Kidney glomerular epithelial cell (primary cell): ENCODE results near the gene CLTB.
"Not testable (repeated sequence)": the region's sequence is repeated elsewhere in the genome, so short reads cannot be mapped to it uniquely, and the experiment has no call there.

Source experiments
- DNase-seq: peaks from one replicate; lab custom pipeline; 2025; lab: John Stamatoyannopoulos, UW

CLTB gene

DNA sequence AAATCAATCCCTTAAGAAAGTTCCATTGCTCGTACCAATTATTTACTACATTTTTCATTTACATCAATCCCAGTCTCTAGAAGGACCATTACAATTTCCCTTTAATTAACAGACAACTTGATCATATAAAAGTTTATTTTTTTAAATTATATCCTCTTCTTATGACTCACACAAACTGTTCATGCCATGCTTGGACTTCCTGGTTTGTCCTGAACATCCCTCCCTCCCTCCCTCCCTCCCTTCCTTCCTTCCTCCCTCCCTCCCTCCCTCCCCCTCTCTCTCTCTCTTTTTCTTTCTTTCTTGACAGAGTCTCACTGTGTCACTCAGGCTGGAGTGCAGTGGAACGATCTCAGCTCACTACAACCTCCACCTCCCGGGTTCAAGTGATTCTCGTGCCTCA lies 11.6 kb upstream of the CLTB start:
- no peak for DNase-seq

DNA sequence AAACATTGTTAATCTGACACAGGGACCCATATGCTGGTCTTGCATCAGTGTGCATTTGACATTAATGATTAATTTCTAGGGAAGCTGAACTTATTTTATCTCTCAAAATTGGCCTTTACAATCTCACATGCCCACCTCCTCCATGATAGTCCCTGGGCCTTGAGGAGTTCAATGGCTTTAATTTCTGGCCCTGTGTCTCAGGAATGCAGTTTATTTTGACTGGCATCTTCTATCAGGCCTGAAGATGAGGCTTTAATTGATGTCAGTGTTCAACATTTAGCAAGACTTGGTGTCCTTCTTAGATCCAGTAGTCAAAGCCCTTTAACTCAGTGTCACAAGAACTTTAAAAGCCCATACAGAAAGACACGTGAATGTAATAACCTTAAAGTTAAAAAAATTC lies 10.5 kb upstream of the CLTB start:
- DNase-seq: no peak

DNA sequence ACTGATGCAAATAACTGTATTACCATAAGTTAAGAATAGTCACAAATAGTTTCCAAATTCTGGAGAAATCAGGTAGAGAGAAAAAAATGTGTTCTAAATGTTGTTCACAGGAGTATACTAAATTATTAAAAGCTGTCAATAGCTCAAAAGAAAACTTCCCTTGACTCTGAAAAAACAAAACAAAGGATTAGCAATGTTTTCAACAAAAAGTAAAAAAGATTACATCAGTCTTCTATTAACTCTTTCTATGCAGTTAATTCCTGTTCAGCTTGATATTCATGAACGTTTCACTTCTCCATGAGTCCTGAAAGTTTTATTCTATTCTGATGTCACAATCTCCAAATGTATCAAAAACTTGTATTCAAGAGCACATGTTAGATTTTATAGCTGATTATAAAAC lies 9.5 kb upstream of the CLTB start:
- no peak for DNase-seq

DNA sequence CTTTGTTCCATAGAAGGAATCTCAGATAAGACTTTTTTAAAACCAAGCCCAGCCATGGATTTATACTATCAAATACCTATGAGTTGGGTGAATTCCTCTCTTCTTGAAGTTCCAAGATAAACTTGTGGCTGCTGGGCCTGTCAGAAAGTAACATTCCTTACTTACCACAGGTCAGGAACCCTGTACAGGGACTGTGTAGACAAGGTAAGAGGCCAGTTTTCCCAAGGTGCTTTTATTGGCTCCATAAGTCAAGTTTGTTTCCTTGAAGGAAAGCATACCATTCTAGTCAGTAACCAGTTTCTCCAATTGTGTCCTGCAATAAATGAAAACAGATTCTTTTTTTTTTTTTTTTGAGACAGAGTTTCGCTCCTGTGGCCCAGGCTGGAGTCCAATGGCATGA lies 8.8 kb upstream of the CLTB start:
- DNase-seq: peak; percentile 71

DNA sequence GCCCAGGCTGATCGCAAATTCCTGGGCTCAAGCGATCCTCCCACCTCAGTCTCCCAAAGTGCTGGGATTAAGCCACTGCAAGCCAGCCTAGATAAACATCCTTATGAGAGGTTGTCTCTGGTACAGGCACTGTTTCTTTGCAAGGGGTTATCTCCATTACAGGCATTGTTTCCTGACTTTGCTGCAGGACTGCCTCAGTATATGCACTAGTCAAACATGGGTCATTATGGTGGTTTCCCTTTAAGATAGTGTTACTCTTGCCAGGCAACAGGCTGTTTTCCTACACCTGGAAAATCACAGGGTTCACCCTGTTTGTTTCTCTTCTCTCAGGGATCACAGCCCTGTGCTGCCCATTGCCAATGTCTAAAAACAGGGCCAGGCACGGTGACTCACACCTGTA lies 7.8 kb upstream of the CLTB start:
- DNase-seq: no peak

DNA sequence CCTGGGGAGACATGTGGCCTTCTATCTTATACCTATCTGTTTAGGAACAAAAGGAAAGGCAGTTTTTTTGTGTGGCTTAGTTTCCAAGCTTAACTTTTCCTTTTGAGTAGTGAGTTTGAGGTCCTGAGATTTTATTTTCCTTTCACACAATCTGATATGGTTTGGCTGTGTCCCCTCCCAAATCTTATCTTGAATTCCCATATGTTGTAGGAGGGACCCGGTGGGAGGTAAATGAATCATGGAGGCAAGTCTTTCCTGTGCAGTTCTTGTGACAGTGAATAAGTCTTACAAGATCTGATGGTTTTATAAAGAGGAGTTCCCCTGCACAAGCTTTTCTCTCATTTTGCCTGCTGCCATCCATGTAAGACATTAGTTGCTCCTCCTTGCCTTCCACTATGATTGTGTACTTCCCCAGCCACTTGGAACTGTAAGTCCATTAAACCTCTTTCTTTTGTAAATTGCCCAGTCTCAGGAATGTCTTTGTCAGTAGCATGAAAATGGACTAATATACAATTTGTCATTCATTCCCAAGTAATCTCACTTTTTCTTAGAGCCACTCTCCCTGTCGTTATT lies 4.7 kb upstream of the CLTB start:
- no peak for DNase-seq

DNA sequence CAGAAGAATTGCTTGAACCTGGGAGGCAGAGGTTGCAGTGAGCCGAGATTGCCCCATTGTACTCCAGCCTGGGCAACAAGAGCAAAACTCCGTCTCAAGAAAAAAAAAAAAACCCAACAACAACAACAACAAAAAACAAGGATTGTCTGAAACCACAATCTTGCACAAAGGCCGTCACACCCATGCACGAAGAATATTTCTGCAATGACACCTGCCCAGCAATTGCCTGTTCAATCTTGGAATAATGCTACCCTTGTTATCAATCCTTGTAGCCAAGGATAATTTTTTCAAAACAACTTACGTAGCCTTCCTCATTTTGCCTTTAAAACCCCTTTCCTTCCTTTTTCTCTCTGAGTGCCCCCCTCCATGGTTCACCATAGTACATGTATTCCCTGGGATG lies 3.7 kb upstream of the CLTB start:
- DNase-seq: no peak

DNA sequence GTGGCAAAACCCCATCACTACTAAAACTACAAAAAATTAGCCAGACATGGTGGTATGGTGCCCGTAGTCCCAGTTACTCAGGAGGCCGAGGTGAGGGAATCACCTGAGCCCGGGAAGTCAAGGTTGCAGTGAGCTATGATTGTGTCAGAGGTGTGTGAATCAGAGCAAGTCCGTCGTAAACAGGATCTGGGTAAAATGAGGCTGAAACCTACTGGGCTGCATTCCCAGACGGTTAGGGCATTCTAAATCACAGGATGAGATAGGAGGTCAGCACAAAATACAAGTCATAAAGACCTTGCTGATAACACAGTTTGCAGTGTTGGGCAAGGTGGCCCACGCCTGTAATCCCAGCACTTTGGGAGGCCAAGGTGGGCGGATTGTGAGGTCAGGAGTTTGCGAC lies 1.9 kb upstream of the CLTB start:
- DNase-seq: no peak

DNA sequence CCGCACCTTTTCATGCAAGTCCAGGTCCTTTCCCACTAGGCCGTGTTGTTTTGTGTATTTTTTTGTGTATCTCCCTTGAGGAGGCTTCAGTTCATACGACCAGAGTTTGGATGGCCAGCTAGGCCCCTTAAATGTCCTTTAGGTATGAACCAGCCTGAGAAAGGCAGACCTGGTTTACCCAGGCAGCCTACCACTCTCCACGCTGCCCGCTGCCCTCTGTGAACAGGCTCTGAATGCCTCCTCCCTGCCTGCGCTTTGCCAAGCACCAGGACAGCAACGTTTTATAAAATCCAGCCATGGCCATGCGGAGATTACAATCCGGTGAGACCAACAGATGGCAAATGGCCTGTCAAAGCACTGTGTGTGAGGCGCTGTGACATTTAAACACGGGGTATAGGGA lies 626 bp upstream of the CLTB start:
- DNase-seq: no peak

DNA sequence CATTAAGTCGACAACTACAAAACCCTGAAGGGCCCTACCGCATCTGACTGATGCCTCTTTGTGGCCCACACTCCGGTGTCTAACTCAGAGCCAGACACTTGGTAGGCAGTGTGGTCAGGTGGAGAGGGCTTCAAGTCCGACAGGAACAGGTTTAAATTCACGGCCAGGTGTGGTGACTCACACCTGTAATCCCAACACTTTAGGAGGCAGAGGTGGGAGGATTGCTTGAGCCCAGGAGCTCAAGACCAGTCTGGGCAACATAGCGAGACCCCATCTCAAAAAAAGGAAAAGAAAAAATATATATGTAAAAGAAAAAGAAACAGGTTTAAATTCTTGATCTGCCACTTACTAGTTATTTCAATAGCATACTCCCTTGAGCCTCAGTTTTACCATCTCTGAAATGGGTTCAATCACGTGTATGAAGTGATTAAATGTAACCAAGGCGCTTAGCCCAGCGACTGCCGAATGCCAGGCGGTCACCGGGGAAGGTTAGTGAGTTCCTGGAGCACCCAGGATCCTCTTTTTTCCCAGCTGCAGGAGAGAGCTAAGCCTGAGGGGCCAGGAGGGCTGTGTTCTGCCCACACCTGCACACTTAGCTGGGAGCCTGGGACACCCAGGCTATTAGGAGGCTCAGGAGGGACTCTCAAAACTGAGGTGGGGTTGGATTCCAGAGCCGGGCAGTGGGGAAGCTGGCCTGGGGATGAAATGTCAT lies 943 bp downstream of the CLTB start:
- no peak for DNase-seq

DNA sequence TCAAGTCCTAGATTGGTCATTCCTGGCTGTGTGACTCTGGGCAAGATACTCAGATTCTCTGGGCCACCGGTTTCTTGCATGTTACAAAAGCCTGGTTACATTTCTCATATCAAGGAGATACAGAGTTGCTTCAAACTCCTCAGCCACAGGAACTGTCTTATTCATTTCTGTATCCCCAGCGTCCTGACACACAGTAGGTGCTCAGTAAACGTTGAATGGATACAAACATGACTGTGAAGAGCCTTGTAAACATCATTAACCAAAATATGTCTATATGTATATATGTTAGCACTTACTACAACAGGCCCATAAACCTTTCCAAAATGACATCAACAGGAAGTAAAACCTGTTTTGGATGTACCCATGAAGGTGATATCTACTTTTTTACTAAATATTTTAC lies 1.6 kb downstream of the CLTB start:
- no peak for DNase-seq

DNA sequence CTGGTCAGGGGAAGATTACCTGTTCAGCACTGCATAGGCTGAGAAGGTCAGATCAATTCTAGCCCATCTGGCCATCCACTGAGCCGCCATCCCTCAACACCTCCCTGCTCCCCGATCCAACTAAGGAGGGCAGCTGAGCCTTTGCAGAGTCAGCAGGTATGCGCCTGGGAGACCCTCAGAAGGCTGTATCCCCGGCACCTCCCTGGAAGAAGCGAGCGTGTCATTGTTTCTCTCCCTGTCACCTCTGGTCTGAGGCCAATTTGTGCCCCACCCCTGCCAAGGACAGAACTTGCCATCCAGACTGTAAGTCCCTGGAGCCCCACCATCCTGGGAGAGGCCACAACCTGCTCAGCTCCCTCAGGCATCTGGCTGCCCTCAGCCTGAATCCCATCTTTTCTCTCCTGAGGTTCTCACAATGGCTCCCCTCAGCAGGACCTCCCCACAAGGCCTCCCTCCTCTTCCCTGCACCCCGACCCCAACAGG lies 2.6 kb downstream of the CLTB start:
- DNase-seq: no peak

DNA sequence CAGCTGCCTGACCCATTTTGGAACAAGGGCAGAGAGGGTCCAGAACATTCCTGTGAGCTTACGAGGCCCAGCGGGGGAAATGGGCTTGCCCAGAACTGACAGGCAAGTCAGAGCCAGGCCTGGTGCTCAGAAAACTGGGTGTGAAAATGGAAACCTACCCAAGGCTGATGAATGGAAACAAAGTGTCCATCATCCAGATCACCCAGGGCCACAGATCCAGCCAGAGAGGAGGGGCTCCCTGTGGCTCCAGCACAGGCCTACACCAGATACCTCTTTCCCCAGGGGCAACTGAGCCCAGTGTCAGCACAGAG lies 3.1 kb downstream of the CLTB start:
- DNase-seq: no peak

DNA sequence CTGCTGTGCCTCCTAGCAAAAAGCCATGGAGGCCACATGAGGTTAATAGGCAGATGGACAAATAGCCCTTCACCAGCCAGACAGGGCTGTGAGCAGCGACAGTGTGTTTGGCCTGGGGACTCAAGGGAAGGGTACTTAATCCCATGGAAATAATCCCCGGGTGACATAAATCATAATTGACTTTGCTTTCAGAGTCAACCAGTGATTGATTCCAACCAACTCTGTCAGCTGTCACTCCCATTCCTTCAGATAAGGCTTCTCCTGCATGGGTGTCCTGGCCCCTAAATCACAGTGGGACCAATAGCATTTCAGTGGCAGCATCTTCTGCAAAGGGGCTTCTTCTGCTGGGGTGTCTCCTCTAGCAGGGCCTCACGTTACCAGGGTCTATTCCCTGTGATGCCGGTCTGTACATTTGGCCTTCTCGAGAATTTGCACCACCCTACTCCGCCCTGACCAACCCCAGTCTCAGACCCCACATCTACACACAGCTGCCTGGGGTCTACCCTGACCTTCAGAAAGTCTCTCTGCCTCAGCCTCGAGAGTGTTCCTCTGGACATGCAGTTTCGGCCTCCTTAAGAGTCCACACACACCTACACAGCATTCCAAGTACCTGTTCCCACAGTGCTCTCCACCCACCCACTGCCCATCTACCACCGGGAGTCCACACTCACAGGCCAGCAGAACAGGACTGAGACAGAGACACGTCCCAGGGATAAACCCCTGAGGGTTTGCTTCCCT lies 3.7 kb downstream of the CLTB start:
- DNase-seq: no peak

DNA sequence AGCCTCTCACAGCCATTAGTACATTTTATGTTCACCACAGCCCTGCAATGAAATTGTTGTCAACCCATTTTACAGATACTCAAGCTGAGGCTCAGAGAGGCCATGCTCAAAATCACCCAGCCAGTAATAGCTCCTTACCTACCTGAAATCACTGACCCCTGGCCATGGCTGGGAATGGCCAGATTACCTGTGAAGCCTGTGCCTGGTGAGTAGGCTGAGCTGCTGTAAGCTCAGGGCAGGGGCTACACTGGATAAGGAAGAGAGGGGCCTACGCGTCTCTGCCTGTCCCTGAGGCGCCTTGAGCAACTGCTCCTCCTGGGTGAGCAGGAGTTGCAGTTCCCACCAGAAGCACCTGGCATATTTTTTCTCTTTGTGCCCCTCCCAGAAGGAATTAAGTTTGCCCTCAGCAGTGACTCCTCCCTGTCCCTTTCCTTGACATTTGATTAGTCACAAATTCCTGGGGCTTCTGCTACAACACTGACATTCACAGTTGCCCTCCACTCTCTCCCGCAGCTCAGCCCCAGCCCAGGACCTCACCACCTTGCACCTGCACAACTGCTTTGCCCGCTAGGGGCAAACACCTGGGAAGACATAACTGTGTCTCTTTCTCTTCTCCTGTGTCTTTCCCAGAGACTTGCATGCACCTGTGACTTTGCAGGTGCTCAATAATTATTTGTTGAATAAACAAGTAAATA lies 5.7 kb downstream of the CLTB start:
- DNase-seq: no peak

DNA sequence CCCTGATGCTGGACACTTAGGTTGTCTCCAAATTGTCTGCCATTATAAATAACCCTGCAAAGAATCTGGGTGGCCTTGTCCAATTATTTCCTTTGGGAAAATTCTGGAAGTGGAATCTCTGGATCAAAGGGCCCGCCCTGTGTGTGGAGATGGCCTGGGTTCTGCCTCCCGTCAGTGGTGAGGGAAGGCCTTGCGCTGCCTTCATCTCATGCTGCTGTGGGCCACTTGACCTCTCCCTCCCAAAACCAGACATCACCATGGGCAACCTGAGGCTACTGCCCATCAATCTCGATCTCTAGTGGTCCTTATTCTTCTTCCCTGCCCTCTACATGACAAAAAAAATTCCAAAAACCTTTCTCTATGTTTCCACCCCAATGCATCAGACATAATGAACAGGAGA lies 6.6 kb downstream of the CLTB start:
- no peak for DNase-seq

DNA sequence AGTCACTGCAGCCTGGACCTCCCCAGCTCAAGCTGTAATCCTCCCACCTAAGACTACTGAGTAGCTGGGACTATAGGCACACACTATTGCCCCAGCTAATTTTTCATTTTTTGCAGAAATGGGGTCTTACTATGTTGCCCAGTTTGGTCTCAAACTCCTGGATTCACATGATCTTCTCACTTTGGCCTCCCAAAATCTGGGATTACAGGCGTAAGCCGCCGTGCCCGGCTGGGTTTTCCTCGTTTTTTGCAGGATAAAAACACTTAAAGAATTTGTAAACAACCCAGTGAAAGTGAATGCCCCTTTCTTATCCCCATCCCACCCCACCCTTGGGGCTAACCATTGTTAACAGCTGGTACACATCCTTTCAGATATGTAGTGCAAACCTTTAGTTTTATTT lies 7.7 kb downstream of the CLTB start:
- DNase-seq: no peak

DNA sequence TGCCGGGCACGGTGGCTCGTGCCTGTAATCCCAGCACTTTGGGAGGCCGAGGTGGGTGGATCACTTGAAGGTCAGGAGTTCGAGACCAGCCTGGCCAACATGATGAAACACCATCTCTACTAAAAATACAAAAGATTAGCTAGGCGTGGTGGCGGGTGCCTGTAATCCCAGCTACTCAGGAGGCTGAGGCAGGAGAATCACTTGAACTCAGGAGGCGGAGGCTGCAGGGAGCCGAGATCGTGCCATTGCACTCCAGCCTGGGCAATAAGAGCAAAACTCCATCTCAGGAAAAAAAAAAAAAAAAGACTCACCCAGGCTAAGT lies 8.1 kb downstream of the CLTB start:
- DNase-seq: not testable (repeated sequence)

DNA sequence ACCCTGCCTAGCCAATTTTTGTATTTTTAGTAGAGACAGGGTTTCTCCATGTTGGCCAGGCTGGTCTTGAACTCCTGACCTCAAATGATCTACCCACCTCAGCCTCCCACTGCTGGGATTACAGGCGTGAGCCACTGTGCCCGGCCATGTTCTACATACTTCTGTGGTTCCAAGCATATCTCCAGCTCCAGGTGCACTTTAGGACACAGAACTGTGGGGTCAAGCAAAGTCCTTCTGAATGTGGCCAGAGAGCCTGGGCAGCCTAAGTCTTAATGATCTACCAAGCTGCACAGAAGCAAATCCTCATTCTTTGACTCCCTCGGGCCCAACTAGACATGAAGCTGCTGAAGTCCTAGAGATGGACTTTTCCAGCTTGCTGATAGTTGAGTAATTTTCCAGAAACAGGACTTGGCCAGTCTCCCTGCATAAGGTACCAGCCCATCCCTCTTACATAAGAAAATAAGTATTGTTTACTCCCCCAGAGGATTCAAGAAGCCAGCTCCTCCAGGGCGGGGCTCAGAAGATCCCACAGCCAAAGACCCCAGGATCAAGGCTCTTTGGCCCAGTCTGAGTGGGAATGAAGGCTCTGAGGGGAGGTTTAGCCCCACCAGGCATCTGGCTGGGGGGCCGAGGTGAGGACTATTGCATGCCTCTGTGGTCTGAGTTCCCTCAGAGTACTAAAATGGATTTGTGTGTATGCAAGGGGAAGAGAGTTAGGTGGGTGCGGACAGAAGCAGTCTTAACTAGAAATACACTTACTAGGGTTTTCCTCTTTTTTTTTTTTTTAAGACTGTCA lies 8.7 kb downstream of the CLTB start:
- DNase-seq: no peak

DNA sequence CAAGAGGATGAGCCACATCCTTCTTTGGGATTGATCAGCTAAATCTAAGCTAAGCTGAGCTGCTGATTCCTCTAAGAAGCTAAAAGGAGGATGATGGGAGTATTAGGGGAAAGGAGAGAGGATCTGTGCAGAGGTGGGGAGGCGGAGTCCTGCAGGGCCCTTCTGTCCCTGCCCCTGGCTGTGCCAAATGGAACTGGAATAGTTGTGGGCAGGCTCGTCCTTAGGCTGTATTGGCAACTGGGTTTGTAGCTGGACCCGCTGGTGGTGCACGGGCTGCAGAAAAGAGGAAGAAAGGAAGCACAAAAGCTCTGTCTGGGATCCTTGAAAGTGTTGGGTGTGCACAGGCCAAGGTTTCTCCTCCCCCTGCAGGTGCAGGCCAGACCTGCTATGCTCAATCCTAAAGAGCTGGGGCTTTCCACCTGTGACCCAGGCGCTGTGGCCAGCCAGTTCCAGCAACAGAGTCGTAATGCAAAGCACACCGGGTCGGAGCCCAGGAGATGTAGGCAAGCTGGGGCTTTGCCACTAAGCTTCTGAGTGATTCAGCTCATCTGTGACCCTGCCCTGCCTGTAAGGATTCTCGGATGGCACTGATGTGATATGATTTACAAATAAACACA lies 9.8 kb downstream of the CLTB start:
- no peak for DNase-seq

DNA sequence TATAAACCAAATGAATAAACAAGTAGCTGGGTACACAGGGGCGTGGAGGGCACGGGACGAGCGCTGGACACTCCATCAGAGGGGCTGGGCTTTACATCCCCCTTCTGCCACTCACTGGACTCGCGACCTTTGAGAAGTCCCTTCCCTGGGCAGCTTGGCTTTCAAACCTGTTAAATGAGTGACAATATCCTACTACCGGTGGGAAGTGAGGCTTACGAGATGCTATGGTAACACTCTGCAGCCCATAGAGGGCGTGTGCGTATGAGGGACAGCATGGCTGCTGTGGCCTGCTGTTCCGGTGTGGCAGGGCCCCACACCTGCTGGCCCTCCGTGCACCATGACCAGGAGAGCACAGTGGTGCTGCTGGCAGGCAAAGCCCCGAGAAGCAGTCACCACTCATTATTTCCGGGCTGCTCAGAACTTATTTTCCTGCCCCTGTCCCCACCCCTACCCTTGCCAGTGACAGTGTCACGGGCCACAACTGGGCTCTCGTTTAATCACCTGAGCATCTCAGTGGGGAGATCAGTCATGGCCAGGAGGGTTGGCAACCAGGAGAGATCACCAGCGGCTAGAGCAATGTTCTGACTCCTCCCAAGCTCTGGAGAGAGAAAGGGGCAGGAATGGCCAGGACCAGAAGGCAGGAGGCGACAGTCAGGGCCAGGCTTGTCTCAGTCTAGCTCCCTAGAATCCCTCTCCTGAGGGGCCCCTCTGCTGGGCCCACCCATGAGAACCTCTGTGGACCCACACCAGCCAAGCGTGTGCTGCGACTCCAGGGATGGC lies 10.5 kb downstream of the CLTB start:
- no peak for DNase-seq
